Endothelial cell of umbilical vein (primary cell): ENCODE measurements around the gene SLC18A3. TPM values are rescaled to one million over a fixed set of nuclear protein-coding genes. Genes with fewer than 3 reads are reported as not detected.

ENCODE experiments used
- BruUV-seq: library from RNA; stranded (reverse); fragments of 400-500 nt; replicated peaks from 2 replicates; lab custom pipeline; 2021; lab: Mats Ljungman, UMichigan
- CTCF ChIA-PET: fragments of 300-600, 350-600 bp; sonication (Branson Sonifier 250); formaldehyde crosslinking; loops from one replicate; lab custom pipeline; 2021; ENCODE audit warnings: antibody characterized with exemption, inconsistent platforms; lab: Charles Lee
- POLR2A ChIA-PET: fragments of 300-600, 350-600 bp; sonication (Branson Sonifier 250); formaldehyde crosslinking; loops from one replicate; lab custom pipeline; 2021; ENCODE audit warnings: antibody characterized with exemption, inconsistent platforms; lab: Charles Lee
- DNase-seq: peaks from one replicate; pipeline ENCODE4 v3.0.0-alpha.2; 2011; ENCODE audit warnings: low read depth, low spot score
- FAIRE-seq: peaks from 2 replicates; lab custom pipeline; 2011; peaks lifted over from hg19 to GRCh38; lab: Jason Lieb, UNC
- H2AFZ ChIP-seq: 2 replicates; pipeline ENCODE4 v1.6.0; 2012; ENCODE audit warnings: low read depth, low read length, control low read depth, inconsistent platforms
- H3K27ac ChIP-seq: 2 replicates; pipeline ENCODE4 v1.5.1; 2011; ENCODE audit warnings: low read depth, mild to moderate bottlenecking, control low read depth, low read length, moderate library complexity; ENCODE audit not compliant: insufficient read depth
- H3K27me3 ChIP-seq, 2 experiments: 2 replicates each; pipeline versions ENCODE4 v1.6.0 to v1.6.1; 2011; ENCODE audit warnings: low read length in 2 of 2, mixed read lengths in 1 of 2; ENCODE audit not compliant: control insufficient read depth in 2 of 2, insufficient read depth in 2 of 2
- H3K36me3 ChIP-seq, 2 experiments: 2 replicates in 1 of 2; 3 replicates in 1 of 2; pipeline ENCODE4 v1.5.1; 2011; ENCODE audit warnings: low read length in 2 of 2, mild to moderate bottlenecking in 1 of 2, moderate library complexity in 1 of 2; ENCODE audit not compliant: control insufficient read depth in 2 of 2, insufficient read depth in 2 of 2; ENCODE audit errors: extremely low read depth in 1 of 2
- H3K4me1 ChIP-seq: 3 replicates; pipeline ENCODE4 v1.5.1; 2011; ENCODE audit warnings: mild to moderate bottlenecking, low read length; ENCODE audit not compliant: control insufficient read depth, insufficient read depth; ENCODE audit errors: extremely low read depth
- H3K4me2 ChIP-seq: 2 replicates; pipeline ENCODE4 v1.6.1; 2011; ENCODE audit warnings: low read length, control low read depth, mixed read lengths; ENCODE audit not compliant: insufficient read depth
- H3K4me3 ChIP-seq, 3 experiments: fragments of 200-600 bp in 1 of 3; sonication (generic), shearing (Covaris generic) in 1 of 3; replicated peaks in 1 of 3; 2 replicates each; pipeline ENCODE4 v1.5.1; 2011 to 2016; ENCODE audit warnings: control low read depth in 3 of 3, low read length in 3 of 3, mild to moderate bottlenecking in 2 of 3, inconsistent platforms in 1 of 3, low read depth in 1 of 3, moderate library complexity in 1 of 3; ENCODE audit not compliant: insufficient read depth in 1 of 3
- H3K79me2 ChIP-seq: 2 replicates; pipeline ENCODE4 v1.6.0; 2012; ENCODE audit warnings: low read length, inconsistent platforms; ENCODE audit not compliant: control insufficient read depth, insufficient read depth
- H3K9ac ChIP-seq: replicated peaks from 2 replicates; pipeline ENCODE3; 2011; ENCODE audit warnings: low read length, control low read depth; ENCODE audit not compliant: insufficient read depth; ENCODE audit errors: extremely low read depth
- H3K9me1 ChIP-seq: replicated peaks from 3 replicates; pipeline ENCODE4 v1.6.0; 2011; ENCODE audit warnings: mild to moderate bottlenecking, low read length; ENCODE audit not compliant: control insufficient read depth, insufficient read depth; ENCODE audit errors: extremely low read depth
- H3K9me3 ChIP-seq: replicated peaks from 2 replicates; pipeline ENCODE4 v1.5.1; 2012; ENCODE audit warnings: low read length, inconsistent platforms; ENCODE audit not compliant: control insufficient read depth, insufficient read depth
- H4K20me1 ChIP-seq: replicated peaks from 2 replicates; pipeline ENCODE3; 2011; ENCODE audit warnings: mild to moderate bottlenecking, low read length; ENCODE audit not compliant: control insufficient read depth, insufficient read depth; ENCODE audit errors: extremely low read depth
- CTCF ChIP-seq, 2 donors: IDR thresholded peaks; 1 replicate in 1 of 2; 2 replicates in 1 of 2; pipeline ENCODE4 v1.5.1; 2011; ENCODE audit warnings: low read length in 2 of 2, mild to moderate bottlenecking in 2 of 2, moderate library complexity in 2 of 2, control low read depth in 1 of 2, inconsistent platforms in 1 of 2, low read depth in 1 of 2; ENCODE audit not compliant: insufficient read depth in 1 of 2; ENCODE audit errors: extremely low read depth in 1 of 2
- EZH2 ChIP-seq: IDR thresholded peaks from 2 replicates; pipeline ENCODE4 v1.6.1; 2012; ENCODE audit warnings: borderline replicate concordance, low read depth, mild to moderate bottlenecking, moderate library complexity, low read length, inconsistent platforms; ENCODE audit not compliant: severe bottlenecking
- FOS ChIP-seq: IDR thresholded peaks from 2 replicates; pipeline ENCODE4 v1.6.1; 2011; ENCODE audit warnings: mild to moderate bottlenecking, low read length, moderate library complexity, borderline replicate concordance; ENCODE audit not compliant: insufficient read depth
- GATA2 ChIP-seq: IDR thresholded peaks from 2 replicates; pipeline ENCODE4 v1.7.0; 2011; ENCODE audit warnings: low read depth, mild to moderate bottlenecking, moderate library complexity, mixed read lengths, low read length; ENCODE audit not compliant: insufficient read length, insufficient read depth
- JUN ChIP-seq: IDR thresholded peaks from 2 replicates; pipeline ENCODE4 v1.6.1; 2011; ENCODE audit warnings: borderline replicate concordance, low read depth; ENCODE audit not compliant: insufficient read length, insufficient read depth
- MAX ChIP-seq: IDR thresholded peaks from 2 replicates; pipeline ENCODE4 v1.6.1; 2011; ENCODE audit not compliant: insufficient read depth, insufficient read length
- MYC ChIP-seq: IDR thresholded peaks from one replicate; pipeline ENCODE4 v1.6.1; 2011; ENCODE audit warnings: mild to moderate bottlenecking, low read depth, low read length
- POLR2A ChIP-seq: IDR thresholded peaks from 2 replicates; pipeline ENCODE4 v1.6.1; 2012; ENCODE audit warnings: low read depth, mild to moderate bottlenecking, control low read depth, low read length
- POLR2AphosphoS5 ChIP-seq: IDR thresholded peaks from 2 replicates; pipeline ENCODE4 v1.6.1; 2012; ENCODE audit warnings: low read depth, mild to moderate bottlenecking, control low read depth, low read length, moderate library complexity; ENCODE audit not compliant: insufficient read depth
- dilution Hi-C: fragments of 300-500 bp; cut with MboI; formaldehyde crosslinking; loops from one replicate; pipeline ENCODE4 v1.15.0; 2019; ENCODE audit warnings: low sequenced_read_pairs; ENCODE audit not compliant: extremely low pct_ligation_motif_present
- intact Hi-C: fragments of 100-400 bp; cut with micrococcal nuclease; formaldehyde crosslinking; loops from one replicate; pipeline ENCODE4 v1.10.0; 2022
- polyA plus RNA-seq, 4 experiments: library from polyadenylated mRNA; depleted of rRNA in 3 of 4; stranded (reverse) in 3 of 4; unstranded in 1 of 4; fragments of >200 nt; gene quantifications; 2 replicates each; pipeline versions ENCODE4 v1.2.1 to v1.2.3, GENCODE V29; 2011 to 2012; ENCODE audit warnings: missing spikeins in 1 of 4
- total RNA-seq: library from RNA; stranded (reverse); gene quantifications from 2 replicates; pipeline ENCODE4 v1.2.3, GENCODE V29; 2021

The SLC18A3 gene
- total and polyA plus RNA-seq, 2 donors (not counting 3 experiments of a cell fraction or from before 2014, with no cell fraction given) = not detected

GRCh38 chr10:49616421-49617101 is 6.5 kb downstream of the SLC18A3 start:
- dilution Hi-C loops = no loop called here
- Histone ChIP-seq H3K79me2 (no peaks in the 10 kb centered on the region), H3K36me3 (no peaks in the 10 kb centered on the region), H3K9me3 (no peaks in the 10 kb centered on the region), H3K4me3 (no peak overlapping the region), H3K9ac (no peak overlapping the region), H3K4me1 (no peaks in the 10 kb centered on the region), H3K4me2 (no peak overlapping the region), H3K27me3 (peaks cover 46 to 48% of the 10 kb centered on the region in 2 experiments), H3K27ac (no peak overlapping the region), H2AFZ (no peak overlapping the region), H3K9me1 (no peaks in the 10 kb centered on the region), H4K20me1 (no peaks in the 10 kb centered on the region)
- BruUV-seq = no TSS peak
- intact Hi-C loops = no loop called here
- TF ChIP-seq MYC = no peak
- TF ChIP-seq POLR2A = no peak
- no peak for TF ChIP-seq POLR2AphosphoS5
- no peak for TF ChIP-seq FOS
- TF ChIP-seq CTCF (IDR thresholded peaks at IDR 0.05; ENCODE audit: extremely low read depth in 1 of 2, insufficient read depth in 1 of 2, low read depth in 1 of 2, low read length in 2 of 2) = no peak
- TF ChIP-seq EZH2 = no peak
- no peak for TF ChIP-seq MAX
- TF ChIP-seq JUN = no peak
- TF ChIP-seq GATA2 = no peak
- ChIA-PET CTCF (interaction anchor here (1.1 kb wide), 1 partner anchor 23 kb away, joined by 3 read pairs; no protein-coding TSS in a partner anchor), POLR2A (no interaction called here)
- DNase-seq (no peak), FAIRE-seq (no peak)
